Activated CD4-positive, alpha-beta T cell treated with anti-CD3 and anti-CD28 coated beads for 4 hours (primary cell): ENCODE measurements around the gene ARFGAP3.
A peak's percentile ranks its signal among the peaks of the same experiment; 100 is the strongest.

Experiments
- DNase-seq, 2 donors: peaks; one replicate each; pipeline ENCODE4 v3.0.0-alpha.2; 2020

Gene ARFGAP3, protein sequence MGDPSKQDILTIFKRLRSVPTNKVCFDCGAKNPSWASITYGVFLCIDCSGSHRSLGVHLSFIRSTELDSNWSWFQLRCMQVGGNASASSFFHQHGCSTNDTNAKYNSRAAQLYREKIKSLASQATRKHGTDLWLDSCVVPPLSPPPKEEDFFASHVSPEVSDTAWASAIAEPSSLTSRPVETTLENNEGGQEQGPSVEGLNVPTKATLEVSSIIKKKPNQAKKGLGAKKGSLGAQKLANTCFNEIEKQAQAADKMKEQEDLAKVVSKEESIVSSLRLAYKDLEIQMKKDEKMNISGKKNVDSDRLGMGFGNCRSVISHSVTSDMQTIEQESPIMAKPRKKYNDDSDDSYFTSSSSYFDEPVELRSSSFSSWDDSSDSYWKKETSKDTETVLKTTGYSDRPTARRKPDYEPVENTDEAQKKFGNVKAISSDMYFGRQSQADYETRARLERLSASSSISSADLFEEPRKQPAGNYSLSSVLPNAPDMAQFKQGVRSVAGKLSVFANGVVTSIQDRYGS

DNA sequence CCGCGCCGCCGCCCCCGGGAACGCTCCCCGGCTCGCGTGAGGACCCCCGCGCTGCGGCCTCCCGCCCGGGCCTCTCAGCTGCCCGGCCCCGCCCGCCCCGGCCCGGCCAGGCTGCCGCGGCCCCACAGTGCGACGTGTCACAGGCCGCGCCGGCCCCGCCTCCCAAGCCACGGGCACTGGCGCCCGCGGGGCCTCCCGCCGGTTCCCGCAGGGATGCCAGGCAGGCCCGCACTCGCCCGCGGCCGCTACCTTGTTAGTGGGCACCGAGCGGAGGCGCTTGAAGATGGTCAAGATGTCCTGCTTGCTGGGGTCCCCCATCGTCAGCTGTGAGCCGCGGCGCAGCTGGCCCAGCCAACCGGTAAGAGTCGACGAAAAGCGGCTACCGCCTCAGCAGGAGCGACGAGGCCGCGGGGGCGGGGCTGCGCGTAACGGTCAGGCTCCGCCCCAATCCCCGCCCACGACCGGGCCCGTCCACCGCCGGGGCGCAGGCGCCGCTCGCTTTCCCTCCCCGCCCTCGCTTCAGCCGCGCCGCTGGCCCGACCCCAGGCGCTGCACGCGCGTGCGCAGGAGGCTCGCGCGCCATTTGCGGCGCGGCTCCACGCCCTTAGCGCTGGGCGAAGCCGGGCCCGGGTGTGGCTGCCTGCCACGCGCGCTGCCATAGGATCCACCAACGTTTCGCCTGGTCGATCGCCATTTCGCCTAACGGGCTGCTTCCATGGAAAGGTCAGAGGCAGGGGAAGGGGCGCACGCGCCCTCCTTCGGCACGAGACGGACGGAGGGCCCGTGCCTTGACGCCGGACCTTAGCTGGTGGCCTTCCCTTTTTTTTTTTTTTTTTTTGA lies at the start of gene ARFGAP3:
ARFGAP3 (minus strand) TSS at position 409 of the 840 bp plus-strand sequence; CDS start at position 318, 91 bp downstream.
- peak; percentile 95 to 97 for DNase-seq

- no peak for DNase-seq
These were observed 48.7 kb upstream of the ARFGAP3 start for GRCh38 chr22:42905702-42906183.

DNA sequence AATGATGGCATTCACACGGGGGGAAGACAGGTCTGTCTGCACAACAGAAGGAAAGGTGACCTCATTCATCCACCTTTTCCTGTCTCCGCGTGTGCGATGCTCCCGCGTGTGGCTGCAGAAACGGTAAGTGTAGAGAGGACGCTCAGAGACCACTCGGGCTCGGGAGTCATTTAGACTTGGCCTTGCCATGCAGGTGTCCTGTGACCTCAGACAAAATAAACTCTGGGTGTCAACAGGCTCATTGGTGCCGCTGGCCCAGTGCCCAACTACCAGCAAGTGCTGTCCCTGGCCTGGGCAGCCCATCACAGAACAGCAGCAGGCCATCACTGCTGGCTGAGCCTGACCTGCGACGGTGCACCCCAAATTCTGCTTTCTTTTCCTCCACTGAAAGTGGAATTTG lies 48.1 kb upstream of the ARFGAP3 start:
- no peak for DNase-seq

DNA sequence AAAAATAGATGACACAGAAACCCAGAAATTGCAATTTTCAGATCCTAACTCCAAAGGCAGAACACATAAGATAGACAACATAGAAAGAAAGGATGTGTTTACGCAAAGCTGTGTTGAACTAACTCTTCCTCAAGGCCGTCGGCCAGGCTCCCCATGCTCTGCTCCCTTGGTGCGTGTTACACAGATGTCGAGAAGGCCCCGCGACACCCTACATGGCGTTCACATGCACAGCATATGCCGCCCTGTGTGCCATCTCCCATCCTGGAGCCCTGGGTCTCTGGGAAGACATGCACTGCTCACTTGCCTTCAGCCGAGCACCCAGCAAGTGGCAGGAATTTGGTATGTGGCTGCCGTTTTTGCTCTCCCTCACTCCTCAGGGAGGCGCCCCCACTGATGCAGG lies 47.0 kb upstream of the ARFGAP3 start:
- DNase-seq = no peak

- no peak for DNase-seq
These were observed 45.9 kb upstream of the ARFGAP3 start for GRCh38 chr22:42902875-42903510.

- no peak for DNase-seq
These were observed 44.9 kb upstream of the ARFGAP3 start for GRCh38 chr22:42901790-42902508.

GRCh38 chr22:42897960-42898359 lies 40.9 kb upstream of the ARFGAP3 start:
- DNase-seq = no peak

DNA sequence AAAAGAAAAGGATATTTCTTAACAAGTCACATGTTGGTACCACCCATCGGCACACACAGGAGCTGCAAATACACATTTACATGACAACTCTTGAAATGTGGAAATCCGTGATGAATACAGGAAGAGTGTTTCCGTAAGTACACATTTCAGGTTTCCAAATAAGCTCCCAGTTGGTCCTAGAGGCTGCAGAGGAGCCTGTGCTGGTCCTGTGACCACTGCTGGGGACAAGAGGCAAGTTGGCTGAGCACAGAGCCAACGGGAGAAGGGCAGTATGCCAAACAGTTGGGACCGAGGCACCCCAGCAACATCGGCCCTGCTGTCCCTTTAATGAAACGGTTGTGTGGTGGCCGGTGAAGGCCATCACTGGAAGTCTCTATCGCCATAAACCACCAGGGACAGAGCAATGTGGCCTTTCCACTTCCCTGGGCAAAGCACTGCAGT lies 38.5 kb upstream of the ARFGAP3 start:
- no peak for DNase-seq

DNA sequence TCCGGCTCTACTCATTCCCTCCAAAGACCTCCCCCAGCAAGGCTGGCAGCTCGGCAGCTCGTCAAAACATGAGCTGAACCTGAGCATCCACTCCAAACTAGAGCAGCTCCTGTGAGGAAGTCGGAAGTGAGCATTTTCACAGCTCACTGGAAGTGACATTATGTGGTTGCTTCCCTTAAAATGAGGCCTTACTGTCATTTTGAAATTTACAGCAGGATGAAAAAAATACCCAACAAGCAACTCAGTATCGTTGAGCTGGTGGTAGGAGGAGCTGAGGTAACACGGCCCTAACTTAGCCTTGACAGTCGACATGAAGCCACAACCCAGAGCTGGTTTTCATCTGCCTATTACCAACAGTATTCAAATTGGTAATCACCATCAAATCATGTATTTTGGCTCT lies 38.0 kb upstream of the ARFGAP3 start:
- DNase-seq = no peak

DNA sequence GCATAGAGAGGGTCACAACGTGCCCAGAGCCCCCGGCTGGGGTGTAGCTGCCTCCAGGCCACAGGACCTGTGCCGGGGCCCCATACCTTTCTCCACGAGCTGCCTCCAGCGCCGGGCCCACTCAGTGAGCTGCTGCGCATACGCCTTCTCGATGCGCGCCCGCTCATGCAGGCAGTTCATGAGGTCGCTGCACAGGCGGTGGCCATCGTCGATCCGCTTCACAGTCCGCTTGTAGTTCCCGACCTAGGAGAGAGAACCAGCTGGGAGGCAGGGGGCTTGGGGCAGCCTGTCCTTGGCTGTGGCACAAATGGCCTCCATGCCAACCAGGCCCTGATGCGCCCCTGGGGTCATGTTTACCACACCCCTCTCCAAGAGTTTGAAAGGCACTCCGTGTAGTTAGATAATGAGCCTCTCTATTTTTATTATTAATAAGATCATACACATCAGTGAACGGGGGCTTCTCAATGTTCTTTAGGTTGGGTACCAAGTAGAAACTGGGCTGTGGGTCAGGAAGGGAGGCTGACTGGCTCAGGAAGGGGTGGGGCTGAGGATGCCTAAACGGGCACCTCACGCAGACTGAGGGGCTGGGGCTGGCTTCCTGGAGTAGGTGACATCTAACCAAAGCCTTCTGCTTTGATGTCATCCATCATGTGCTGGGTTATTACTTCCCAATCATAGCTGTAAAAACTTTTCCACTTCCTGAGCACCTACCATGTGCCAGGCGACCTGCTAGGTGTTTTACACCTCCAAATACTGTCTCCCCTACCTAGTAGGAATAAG lies 36.5 kb upstream of the ARFGAP3 start:
- no peak for DNase-seq

DNA sequence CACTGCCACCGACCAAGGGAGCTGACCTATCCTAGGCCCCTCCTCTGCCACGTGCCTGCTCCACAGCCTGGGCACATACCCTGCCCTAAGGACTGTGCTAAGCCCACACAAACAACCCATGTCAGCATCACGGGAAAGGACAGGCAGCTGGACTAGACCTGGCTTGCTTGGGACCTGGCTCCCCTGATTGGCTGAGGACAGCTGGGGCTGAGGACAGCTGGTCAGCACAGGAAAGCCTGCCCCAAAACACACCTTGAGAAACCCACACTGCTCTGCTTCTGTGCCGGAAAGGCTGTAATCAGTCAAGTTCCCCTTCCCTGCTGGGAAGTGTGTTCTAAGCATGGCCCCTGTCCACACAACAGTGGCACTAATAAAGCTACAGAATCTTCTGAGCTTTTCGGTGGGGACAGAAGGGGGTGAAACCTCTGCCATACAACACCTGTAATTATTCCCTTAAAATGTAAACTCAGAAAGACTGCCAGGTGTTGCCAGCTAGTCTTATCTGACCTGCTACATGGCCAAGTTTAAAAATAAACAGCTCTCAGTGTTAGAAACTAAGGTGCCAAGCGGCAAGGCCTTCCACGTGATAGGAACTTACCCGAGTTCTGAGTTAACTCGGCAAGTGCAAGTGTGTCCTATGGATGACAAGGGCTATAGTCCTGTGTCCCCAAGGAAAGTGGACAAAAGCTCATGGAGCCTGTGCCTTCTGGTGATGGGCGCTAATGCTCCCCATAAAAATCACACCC lies 35.7 kb upstream of the ARFGAP3 start:
- no peak for DNase-seq

DNA sequence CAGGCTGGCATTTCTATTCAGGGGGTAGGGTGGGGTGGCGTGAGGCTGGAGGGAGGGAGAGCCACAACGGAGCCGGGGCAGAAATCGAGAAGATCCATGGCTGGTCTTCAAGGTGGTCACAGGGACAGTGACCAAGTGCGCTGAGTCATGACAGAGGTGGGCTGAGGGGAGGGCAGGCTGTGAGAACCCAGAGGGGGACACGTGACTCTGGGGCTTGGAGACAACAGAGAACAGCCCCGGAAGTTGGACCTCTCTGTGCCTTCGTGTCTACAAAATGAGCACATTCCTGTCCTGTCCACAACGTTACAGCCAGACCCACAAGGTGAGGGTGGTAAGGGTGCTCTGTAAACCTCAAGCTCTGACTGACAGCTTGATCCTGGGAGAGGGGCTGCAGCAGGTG lies 35.1 kb upstream of the ARFGAP3 start:
- DNase-seq = no peak

- DNase-seq = no peak
These were observed 34.6 kb upstream of the ARFGAP3 start for GRCh38 chr22:42891696-42892095.

DNA sequence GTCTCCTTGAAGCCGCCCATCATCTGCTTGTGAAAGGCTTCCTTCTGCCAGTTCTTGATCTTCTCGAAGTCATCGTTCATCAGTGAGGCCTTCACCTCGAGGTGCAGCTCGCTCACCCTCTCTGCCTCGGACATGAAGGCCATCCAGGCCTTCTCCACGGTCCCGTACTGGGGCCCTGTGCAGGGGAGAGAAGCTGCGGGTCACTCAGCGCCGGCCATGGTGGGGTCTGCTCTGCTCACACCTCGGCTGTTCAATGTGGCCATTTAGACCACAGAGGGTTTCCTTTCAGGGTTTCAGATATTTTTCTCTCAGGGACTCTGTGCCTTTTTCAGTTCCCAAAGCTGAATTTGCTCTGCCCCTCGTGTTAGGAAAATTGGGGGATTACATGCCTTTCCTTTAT lies 33.9 kb upstream of the ARFGAP3 start:
- no peak for DNase-seq

DNA sequence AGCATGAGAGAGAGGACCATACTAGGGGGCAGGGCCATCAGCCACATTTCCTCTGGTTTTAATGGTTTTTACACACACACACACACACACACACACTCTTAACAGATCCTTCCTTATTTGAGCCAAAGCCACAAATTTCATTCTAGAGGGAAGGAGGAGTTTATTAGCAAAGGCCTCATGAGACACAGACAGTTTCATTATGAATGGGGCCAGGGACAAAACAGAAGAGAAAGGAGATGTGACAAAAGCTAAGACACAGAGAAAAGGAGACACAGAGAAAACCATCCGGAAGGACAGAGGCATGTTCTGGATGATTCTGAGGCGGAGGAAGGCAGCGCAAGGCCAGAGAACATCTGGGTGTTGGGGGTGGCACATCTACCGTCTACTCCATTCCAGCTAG lies 32.2 kb upstream of the ARFGAP3 start:
- no peak for DNase-seq

DNA sequence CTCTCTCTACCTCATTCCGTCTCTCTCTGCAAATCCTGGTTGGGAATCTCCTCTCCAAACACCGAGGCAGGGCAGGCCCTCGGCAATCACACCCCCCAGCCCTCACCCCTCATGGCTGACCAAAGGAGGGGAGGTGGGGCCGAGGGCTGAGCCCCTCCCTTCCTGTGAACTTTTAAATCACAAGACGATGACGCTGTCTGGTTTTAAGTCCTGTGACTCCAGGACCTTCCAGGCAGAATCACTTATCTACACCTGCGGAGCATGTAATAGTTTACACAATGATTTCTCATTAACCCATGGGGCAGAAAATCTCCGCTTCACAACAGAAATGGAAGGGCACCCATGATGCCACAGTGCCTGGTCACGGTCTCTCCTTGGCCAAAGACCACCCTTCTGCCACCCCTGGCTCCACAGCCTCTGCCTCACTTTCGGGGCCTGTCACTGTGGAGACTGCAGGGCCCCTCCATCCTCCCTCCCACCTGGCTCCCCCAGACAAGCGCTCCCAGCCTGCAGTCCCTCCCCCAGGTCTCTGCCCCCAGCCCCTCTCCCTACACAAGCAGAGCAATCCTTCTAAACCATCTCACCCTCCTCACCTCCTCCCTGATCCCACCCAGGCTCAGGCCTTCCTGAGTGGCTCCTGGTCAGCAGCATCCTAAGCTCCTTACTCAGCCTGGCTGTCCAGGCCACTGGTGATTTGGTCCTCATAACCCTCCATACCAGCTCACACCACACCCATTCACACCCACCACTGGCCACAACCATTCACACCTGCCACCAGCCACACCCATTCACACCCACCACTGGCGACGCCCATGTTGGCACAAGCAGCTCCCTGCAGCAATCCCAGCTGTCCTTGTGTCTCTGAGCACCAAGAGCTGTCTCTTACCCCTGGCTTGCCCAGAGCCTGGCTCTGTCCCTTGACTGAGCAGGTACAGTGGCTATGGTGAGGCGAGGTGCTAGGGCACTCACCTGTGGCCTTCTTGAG lies 30.7 kb upstream of the ARFGAP3 start:
- DNase-seq = no peak

- DNase-seq = no peak
These were observed 30.0 kb upstream of the ARFGAP3 start for GRCh38 chr22:42887120-42887519.

- no peak for DNase-seq
These were observed 28.4 kb upstream of the ARFGAP3 start for GRCh38 chr22:42885446-42885845.

- no peak for DNase-seq
These were observed 27.7 kb upstream of the ARFGAP3 start for GRCh38 chr22:42884616-42885375.
